ENCODE measurements around the gene CIAO2B.
A peak's percentile ranks its signal among the peaks of the same experiment; 100 is the strongest.

The CIAO2B gene

DNA sequence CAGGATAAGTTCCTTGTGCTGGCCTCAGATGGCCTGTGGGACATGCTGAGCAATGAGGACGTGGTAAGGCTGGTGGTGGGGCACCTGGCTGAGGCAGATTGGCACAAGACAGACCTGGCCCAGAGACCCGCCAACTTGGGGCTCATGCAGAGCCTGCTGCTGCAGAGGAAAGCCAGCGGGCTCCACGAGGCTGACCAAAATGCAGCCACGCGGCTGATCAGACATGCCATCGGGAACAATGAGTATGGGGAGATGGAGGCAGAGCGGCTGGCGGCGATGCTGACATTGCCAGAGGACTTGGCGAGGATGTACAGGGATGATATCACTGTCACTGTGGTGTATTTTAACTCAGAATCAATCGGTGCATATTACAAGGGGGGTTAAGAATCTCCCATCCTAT, 48.7 kb downstream of the CIAO2B start:
- Histone ChIP-seq H3K9ac (no peak overlapping the region), H3K79me2 (peaks cover 3% of the 10 kb centered on the region), H3K27ac (peak overlapping the region; percentile 63), H3K27me3 (ENCODE audit: control insufficient read depth, insufficient read depth, low read length) (no peaks in the 10 kb centered on the region), H3K4me3 (ENCODE audit: low read depth, low read length) (no peak overlapping the region), H3K4me1 (peaks cover 13% of the 10 kb centered on the region), H3K9me3 (ENCODE audit: control insufficient read depth, low read length) (no peaks in the 10 kb centered on the region), H3K36me3 (ENCODE audit: control insufficient read depth, insufficient read depth, low read length) (no peaks in the 10 kb centered on the region), H3K4me2 (ENCODE audit: low read length) (peak overlapping the region; percentile 5), H2AFZ (no peak overlapping the region)
- TF ChIP-seq, protein P1, sequence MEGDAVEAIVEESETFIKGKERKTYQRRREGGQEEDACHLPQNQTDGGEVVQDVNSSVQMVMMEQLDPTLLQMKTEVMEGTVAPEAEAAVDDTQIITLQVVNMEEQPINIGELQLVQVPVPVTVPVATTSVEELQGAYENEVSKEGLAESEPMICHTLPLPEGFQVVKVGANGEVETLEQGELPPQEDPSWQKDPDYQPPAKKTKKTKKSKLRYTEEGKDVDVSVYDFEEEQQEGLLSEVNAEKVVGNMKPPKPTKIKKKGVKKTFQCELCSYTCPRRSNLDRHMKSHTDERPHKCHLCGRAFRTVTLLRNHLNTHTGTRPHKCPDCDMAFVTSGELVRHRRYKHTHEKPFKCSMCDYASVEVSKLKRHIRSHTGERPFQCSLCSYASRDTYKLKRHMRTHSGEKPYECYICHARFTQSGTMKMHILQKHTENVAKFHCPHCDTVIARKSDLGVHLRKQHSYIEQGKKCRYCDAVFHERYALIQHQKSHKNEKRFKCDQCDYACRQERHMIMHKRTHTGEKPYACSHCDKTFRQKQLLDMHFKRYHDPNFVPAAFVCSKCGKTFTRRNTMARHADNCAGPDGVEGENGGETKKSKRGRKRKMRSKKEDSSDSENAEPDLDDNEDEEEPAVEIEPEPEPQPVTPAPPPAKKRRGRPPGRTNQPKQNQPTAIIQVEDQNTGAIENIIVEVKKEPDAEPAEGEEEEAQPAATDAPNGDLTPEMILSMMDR (IDR thresholded peaks at IDR 0.05), result no peak

DNA sequence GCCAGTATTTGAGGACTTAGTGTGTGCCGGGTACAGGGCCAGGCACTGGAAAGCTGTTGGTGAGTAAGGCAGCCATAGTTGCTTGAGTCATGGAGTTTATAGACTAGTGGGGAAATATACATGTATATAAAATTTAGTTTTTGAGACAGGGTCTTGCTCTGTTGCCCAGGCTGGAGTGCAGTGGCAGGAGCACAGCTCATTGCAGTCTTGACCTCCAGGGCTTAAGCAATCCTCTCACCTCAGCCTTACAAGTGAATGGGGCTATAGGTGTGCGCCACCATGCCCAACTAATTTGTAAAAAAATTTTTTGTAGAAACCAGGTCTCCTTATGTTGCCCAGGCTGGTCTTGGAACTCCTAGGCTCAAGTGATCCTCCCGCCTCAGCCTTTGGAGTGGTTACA, 51.5 kb downstream of the CIAO2B start:
- Histone ChIP-seq H3K79me2 (peaks cover 3% of the 10 kb centered on the region), H3K4me2 (ENCODE audit: low read length) (no peak overlapping the region), H3K36me3 (ENCODE audit: control insufficient read depth, insufficient read depth, low read length) (no peaks in the 10 kb centered on the region), H3K4me3 (ENCODE audit: low read depth, low read length) (no peak overlapping the region), H2AFZ (no peak overlapping the region), H3K9ac (no peak overlapping the region), H3K27me3 (ENCODE audit: control insufficient read depth, insufficient read depth, low read length) (no peaks in the 10 kb centered on the region), H3K27ac (no peak overlapping the region), H3K9me3 (ENCODE audit: control insufficient read depth, low read length) (no peaks in the 10 kb centered on the region), H3K4me1 (peaks cover 13% of the 10 kb centered on the region)
- TF ChIP-seq, protein P1 (IDR thresholded peaks at IDR 0.05), result no peak
